ENCODE data around the gene ZER1. TPM values are rescaled to one million over a fixed set of nuclear protein-coding genes. Genes with fewer than 3 reads are reported as not detected.

The ZER1 gene
- total RNA-seq: 33.0 to 42.7 TPM (median 33.8 TPM) in 3 replicates
- long read RNA-seq, full-length matches to known transcripts: 77 of 157 reads
- long read RNA-seq, partial matches to known transcripts: 11 of 157 reads
- long read RNA-seq, other reads (novel, unspliced or antisense): 69 of 157 reads

DNA sequence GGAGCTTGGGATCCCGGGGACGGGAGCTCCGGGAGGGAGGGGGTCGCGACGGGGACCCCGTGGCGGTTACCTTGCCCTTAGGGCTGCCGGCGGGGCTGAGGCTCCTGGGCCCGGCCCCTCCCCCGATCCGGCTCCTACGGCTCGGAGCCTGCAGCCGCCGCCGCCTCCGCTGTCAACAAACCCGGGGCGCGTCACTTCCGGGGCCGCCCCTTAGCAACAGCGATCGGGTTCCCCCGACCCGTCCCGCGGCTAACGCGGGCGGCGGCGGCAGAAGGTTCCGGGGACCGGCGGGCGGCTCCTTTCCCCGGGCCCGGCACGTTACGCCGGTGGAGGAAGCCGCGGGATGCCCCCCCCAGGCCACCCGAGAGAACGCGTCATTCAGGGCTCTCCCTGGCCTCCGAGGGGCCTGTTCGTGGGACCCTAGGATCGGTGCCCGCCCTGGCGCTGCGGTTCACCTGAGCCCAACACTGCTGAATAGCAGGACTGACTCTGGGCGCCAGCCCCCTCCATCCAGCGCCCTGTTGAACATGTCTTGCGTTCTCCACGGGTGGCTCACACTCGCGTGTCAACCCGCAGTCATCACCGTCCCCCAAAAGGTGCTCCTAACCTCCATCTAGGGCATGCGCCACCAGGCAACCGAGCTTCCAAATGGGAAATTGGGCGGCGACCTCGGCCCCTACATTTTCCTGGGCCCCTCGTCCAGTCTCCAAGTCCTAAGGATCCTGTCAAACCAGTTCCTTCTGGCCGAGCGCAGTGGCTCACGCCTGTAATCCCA lies at the start of gene ZER1:
ZER1 (minus strand) TSS at position 183 of the 775 bp plus-strand sequence. CDS start 16,362 bp downstream, outside the sequence.
- H3K4me1 Mint-ChIP-seq (ENCODE audit: low read depth): peaks cover 26% of the 10 kb centered on the region
- peak within 1 kb of the TSS; percentile 93 for H3K4me3 Mint-ChIP-seq (ENCODE audit: unreplicated experiment)
- DNase-seq (ENCODE audit: low spot score): peak; percentile 97
- peaks cover 2% of the 10 kb centered on the region for H3K36me3 Mint-ChIP-seq (ENCODE audit: low read depth)
- no peaks in the 10 kb centered on the region for H3K27me3 Mint-ChIP-seq (ENCODE audit: low read depth)
- TF ChIP-seq, protein P1, sequence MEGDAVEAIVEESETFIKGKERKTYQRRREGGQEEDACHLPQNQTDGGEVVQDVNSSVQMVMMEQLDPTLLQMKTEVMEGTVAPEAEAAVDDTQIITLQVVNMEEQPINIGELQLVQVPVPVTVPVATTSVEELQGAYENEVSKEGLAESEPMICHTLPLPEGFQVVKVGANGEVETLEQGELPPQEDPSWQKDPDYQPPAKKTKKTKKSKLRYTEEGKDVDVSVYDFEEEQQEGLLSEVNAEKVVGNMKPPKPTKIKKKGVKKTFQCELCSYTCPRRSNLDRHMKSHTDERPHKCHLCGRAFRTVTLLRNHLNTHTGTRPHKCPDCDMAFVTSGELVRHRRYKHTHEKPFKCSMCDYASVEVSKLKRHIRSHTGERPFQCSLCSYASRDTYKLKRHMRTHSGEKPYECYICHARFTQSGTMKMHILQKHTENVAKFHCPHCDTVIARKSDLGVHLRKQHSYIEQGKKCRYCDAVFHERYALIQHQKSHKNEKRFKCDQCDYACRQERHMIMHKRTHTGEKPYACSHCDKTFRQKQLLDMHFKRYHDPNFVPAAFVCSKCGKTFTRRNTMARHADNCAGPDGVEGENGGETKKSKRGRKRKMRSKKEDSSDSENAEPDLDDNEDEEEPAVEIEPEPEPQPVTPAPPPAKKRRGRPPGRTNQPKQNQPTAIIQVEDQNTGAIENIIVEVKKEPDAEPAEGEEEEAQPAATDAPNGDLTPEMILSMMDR (IDR thresholded peaks at IDR 0.05): no peak
- peaks cover 2% of the 10 kb centered on the region for H3K9me3 Mint-ChIP-seq (ENCODE audit: low read depth)
- H3K27ac Mint-ChIP-seq (ENCODE audit: unreplicated experiment): peak within 1 kb of the TSS; percentile 96

DNA sequence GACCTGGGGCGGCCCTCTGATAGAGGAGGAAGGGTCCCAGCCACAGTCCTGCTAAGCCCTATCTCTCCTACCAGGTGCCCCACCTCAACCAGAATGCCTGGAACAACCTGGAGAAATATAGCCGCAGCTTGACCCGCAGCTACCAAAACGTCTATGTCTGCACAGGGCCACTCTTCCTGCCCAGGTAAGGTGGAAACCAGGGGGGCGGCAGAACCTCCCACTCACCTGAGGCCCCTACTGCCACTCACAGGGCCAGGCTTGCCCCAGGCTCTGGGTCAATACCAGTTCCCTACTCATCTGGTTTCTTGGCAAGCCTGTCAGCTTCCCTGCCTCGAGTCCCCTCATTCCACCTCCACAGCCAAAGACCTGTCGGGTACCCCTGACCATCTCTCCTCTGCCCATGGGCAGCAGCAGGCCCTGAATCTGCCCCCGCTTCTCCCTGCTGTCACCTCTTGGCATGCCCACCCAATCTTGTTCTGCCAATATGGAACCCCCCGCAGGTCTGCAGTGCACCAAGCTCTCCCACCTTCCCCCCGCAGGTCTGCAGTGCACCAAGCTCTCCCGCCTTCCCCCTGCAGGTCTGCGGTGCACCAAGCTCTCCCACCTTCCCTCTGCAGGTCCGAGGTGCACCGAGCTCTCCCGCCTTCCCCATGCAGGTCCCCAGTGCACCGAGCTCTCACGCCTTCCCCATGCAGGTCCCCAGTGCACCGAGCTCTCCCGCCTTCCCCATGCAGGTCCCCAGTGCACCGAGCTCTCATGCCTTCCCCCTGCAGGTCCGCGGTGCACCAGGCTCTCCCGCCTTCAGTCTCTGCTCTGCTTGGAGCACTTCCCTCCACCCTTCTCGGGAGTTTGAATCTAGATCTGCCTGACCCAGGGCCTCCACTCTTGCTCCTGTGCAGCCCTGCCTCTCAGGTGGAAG lies 49.2 kb upstream of the ZER1 start:
- Mint-ChIP-seq H3K27me3 (ENCODE audit: low read depth) (no peaks in the 10 kb centered on the region), H3K36me3 (ENCODE audit: low read depth) (peaks cover 9% of the 10 kb centered on the region), H3K27ac (ENCODE audit: unreplicated experiment) (no peak overlapping the region), H3K9me3 (ENCODE audit: low read depth) (no peaks in the 10 kb centered on the region), H3K4me1 (ENCODE audit: low read depth) (peaks cover 11% of the 10 kb centered on the region), H3K4me3 (ENCODE audit: unreplicated experiment) (no peak overlapping the region)
- DNase-seq (ENCODE audit: low spot score): no peak
- TF ChIP-seq, protein P1 (IDR thresholded peaks at IDR 0.05): no peak

DNA sequence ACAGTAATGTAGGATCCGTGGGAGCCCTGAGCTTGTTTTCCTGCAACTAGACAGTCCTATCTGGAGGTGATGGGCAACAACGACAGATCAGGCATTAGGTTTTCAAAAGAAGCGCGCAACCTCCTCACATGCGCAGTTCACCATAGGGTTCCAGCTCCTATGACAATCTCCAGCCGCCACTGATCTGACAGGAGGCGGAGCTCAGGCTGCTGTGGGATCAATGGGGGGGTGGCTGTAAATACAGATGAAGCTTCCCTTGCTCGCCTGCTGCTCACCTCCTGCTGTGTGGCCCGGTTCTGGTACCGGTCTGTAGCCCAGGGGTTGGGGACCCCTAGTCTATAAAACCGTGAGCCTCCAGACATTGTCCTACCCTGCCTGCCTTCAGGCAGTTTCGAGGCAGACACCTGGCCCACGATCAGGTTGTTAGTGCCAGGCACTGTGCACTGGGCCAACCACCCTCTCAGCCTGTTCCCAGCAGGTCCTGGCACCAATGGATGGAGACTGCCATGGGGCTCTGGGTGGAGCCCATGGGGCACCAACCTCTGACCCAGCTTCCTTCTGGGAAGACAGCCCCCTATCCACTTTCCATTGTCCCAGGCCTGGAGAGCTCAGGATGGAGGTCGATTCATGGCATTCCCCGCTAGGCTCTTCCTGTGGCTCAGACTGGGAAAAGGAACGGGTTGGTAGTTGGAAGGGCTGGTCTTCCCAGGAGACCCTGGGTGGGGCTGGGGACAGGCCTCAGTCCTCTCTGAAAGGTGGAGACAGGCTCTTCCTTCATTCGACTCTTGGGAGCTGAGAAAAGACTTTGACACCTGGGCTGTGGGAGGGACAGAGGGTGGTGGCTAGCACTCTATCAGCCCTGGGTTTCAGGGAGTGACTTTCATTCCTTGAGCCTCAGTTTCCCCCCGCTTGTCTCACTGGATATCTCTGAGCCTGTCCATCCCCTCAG lies 48.3 kb upstream of the ZER1 start:
- Mint-ChIP-seq H3K36me3 (ENCODE audit: low read depth) (peaks cover 7% of the 10 kb centered on the region), H3K9me3 (ENCODE audit: low read depth) (no peaks in the 10 kb centered on the region), H3K27me3 (ENCODE audit: low read depth) (no peaks in the 10 kb centered on the region), H3K4me3 (ENCODE audit: unreplicated experiment) (peak overlapping the region; percentile 74), H3K27ac (ENCODE audit: unreplicated experiment) (no peak overlapping the region), H3K4me1 (ENCODE audit: low read depth) (peaks cover 11% of the 10 kb centered on the region)
- TF ChIP-seq, protein P1 (IDR thresholded peaks at IDR 0.05): no peak
- DNase-seq (ENCODE audit: low spot score): no peak

DNA sequence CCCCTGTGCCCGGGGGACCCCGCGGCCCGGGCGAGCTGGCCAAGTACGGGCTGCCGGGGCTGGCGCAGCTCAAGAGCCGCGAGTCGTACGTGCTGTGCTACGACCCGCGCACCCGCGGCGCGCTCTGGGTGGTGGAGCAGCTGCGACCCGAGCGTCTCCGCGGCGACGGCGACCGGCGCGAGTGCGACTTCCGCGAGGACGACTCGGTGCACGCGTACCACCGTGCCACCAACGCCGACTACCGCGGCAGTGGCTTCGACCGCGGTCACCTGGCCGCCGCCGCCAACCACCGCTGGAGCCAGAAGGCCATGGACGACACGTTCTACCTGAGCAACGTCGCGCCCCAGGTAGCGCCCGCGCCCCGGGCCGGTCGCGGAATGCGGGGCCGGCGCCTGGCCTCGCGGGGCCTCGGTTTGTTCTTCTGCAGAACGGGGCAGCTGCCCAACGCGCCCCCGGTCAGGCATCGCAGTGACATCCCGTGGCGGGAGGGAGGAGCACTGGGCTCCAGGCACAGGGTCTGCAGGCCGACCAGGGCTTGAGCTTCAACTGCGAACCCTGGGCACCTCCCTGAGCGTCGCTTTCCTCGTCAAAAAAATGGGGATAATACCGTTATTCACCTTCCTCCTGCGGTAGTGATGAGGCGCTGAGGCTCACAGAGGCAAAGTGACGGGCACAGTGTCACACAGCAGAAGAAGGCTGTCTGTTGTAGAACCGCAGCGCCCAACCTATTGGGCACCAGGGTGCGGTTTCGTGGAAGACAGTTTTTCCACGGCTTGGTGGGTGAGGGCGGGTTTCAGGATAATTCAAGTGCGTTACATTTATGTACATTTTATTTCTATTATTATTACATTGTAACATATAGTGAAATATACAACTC lies 47.4 kb upstream of the ZER1 start:
- TF ChIP-seq, protein P1 (IDR thresholded peaks at IDR 0.05): peak; percentile 49
- peak overlapping the region; percentile 74 for H3K4me3 Mint-ChIP-seq (ENCODE audit: unreplicated experiment)
- DNase-seq (ENCODE audit: low spot score): no peak
- H3K27ac Mint-ChIP-seq (ENCODE audit: unreplicated experiment): peak overlapping the region; percentile 83
- no peaks in the 10 kb centered on the region for H3K9me3 Mint-ChIP-seq (ENCODE audit: low read depth)
- peaks cover 5% of the 10 kb centered on the region for H3K36me3 Mint-ChIP-seq (ENCODE audit: low read depth)
- peaks cover 11% of the 10 kb centered on the region for H3K4me1 Mint-ChIP-seq (ENCODE audit: low read depth)
- no peaks in the 10 kb centered on the region for H3K27me3 Mint-ChIP-seq (ENCODE audit: low read depth)
